Coronary artery (tissue), 2 donors: ENCODE data around the gene CABP5.

ENCODE experiments used
- DNase-seq: peaks from one replicate; pipeline ENCODE4 v3.0.0-alpha.2; 2017; ENCODE audit warnings: low spot score
- H3K27ac ChIP-seq, 2 donors: fragments of 200-600 bp; sonication (generic); one replicate each; pipeline ENCODE4 v1.5.1; 2016 to 2019
- H3K4me3 ChIP-seq: fragments of 200-600 bp; sonication (generic); 2 replicates; pipeline ENCODE4 v1.5.1; 2016; ENCODE audit warnings: mild to moderate bottlenecking, moderate library complexity
- TF ChIP-seq, protein P1 (sequence below): fragments of 200-600 bp; sonication (generic); IDR thresholded peaks from one replicate; pipeline ENCODE4 v1.5.1; 2019; ENCODE audit warnings: antibody characterized with exemption

CABP5 gene

GRCh38 chr19:48051335-48052033 is 7.6 kb upstream of the CABP5 start:
- Histone ChIP-seq H3K27ac (no peak overlapping the region), H3K4me3 (no peak overlapping the region)
- no peak for DNase-seq
- TF ChIP-seq, protein P1, sequence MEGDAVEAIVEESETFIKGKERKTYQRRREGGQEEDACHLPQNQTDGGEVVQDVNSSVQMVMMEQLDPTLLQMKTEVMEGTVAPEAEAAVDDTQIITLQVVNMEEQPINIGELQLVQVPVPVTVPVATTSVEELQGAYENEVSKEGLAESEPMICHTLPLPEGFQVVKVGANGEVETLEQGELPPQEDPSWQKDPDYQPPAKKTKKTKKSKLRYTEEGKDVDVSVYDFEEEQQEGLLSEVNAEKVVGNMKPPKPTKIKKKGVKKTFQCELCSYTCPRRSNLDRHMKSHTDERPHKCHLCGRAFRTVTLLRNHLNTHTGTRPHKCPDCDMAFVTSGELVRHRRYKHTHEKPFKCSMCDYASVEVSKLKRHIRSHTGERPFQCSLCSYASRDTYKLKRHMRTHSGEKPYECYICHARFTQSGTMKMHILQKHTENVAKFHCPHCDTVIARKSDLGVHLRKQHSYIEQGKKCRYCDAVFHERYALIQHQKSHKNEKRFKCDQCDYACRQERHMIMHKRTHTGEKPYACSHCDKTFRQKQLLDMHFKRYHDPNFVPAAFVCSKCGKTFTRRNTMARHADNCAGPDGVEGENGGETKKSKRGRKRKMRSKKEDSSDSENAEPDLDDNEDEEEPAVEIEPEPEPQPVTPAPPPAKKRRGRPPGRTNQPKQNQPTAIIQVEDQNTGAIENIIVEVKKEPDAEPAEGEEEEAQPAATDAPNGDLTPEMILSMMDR, result no peak

GRCh38 chr19:48044561-48044960 is 682 bp upstream of the CABP5 start:
- TF ChIP-seq, protein P1, result no peak
- DNase-seq, result no peak
- H3K27ac ChIP-seq, result no peak overlapping the region
- H3K4me3 ChIP-seq, result no peak overlapping the region

- TF ChIP-seq, protein P1, result no peak
- Histone ChIP-seq H3K27ac (no peak overlapping the region), H3K4me3 (no peak overlapping the region)
- DNase-seq, result no peak
These were observed 1.9 kb downstream of the CABP5 start for GRCh38 chr19:48041877-48042580.

- no peak for DNase-seq
- no peak overlapping the region for H3K4me3 ChIP-seq
- H3K27ac ChIP-seq, result no peak overlapping the region
- TF ChIP-seq, protein P1, result no peak
These were observed 7.1 kb downstream of the CABP5 start for GRCh38 chr19:48036765-48037164.

DNA sequence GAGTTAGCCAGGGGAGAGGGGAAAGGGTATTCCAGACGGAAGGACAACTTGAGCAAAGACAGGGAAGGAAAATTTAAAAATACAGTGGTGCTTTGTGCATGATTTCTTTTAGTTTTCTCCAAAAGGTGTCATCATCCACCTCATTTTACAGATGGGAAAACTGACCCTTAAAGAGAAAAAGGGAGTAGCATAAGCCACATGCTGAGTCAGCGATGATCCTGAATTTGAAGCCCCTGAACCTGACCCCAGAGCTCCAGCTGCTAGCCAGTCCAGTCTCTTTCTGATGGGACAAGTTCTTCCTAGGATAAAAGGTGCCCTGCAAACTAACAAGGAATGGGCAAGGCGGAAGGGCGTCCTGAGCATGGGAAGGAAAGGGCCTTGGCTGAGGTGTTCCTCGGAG is 10.3 kb downstream of the CABP5 start:
- TF ChIP-seq, protein P1, result no peak
- Histone ChIP-seq H3K27ac (no peak overlapping the region), H3K4me3 (no peak overlapping the region)
- DNase-seq, result no peak

DNA sequence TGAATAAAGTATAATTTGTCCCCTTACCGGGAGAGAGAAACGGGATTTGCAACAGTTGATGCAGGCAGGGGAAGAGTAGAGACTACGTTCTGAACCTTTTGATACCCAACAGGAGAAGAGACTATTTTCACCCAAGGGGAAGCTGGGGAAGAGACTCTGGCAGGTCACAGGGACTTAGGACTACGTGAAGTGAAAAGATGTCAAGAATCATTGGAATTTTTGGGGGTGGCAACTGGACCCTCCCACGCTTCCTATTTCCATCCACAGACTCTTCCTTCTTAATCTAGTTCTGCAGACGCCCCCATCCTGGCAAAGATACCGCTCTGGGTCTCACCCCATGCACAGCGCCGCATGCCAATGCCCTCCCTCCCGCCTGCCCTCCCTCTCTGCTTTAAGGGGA is 13.8 kb downstream of the CABP5 start:
- Histone ChIP-seq H3K4me3 (no peak overlapping the region), H3K27ac (no peak overlapping the region)
- TF ChIP-seq, protein P1, result no peak
- DNase-seq, result no peak

DNA sequence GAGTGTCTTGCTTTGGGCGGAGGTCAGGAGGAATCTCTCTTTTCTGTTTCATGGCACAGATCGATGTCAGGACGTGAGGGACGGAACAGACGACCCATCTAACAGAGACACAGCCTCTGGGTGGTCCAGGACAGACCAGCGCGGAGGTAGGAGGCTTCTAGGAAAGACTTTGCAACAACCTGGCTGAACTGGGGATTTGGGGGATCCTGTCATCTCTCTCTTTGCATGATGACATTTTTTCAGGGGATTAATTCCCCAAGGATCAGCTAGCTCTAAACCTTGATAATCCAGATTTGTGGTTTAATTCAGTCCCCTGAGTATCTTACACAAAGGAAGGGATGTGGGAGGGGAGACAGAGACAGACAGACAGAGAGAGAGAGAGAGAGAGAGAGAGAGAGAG is 14.4 kb downstream of the CABP5 start:
- H3K27ac ChIP-seq, result no peak overlapping the region
- no peak overlapping the region for H3K4me3 ChIP-seq
- TF ChIP-seq, protein P1, result no peak
- DNase-seq, result no peak
